Psoas muscle (tissue), 8 donors: Measurements from ENCODE around the gene BOK. TPM values are rescaled to one million over a fixed set of nuclear protein-coding genes. Genes with fewer than 3 reads are reported as not detected.

Experiments used
- ATAC-seq, 4 donors: fragments of 200-7000 bp; cut with Tn5 transposase; one replicate each; pipeline ENCODE4 v1.9.1; 2020; ENCODE audit warnings: moderate library complexity in 3 of 4, mild to moderate bottlenecking in 2 of 4
- DNase-seq, 2 donors: peaks; one replicate each; pipeline ENCODE4 v3.0.0-alpha.2; 2020
- H3K27ac ChIP-seq: fragments of 200-600 bp; one replicate; pipeline ENCODE4 v1.8.0; 2022
- H3K27me3 ChIP-seq, 3 donors: fragments of 200-600 bp in 1 of 3; one replicate each; pipeline versions ENCODE4 v1.6.1 to v1.8.0; 2013 to 2022; ENCODE audit warnings: low read length in 2 of 3, mild to moderate bottlenecking in 2 of 3, moderate library complexity in 1 of 3; ENCODE audit not compliant: insufficient read depth in 3 of 3
- H3K36me3 ChIP-seq, 2 donors: fragments of 200-600 bp in 1 of 2; one replicate each; pipeline versions ENCODE4 v1.6.1 to v1.8.0; 2013 to 2022; ENCODE audit warnings: low read depth in 1 of 2, mild to moderate bottlenecking in 1 of 2, moderate library complexity in 1 of 2; ENCODE audit not compliant: insufficient read depth in 1 of 2
- H3K4me1 ChIP-seq: fragments of 200-600 bp; one replicate; pipeline ENCODE4 v1.8.0; 2022
- H3K4me3 ChIP-seq: fragments of 200-600 bp; one replicate; pipeline ENCODE4 v1.8.0; 2022; ENCODE audit warnings: mild to moderate bottlenecking
- H3K9me3 ChIP-seq: fragments of 200-600 bp; one replicate; pipeline ENCODE4 v1.8.0; 2022
- WGBS, 3 donors: extraction: QIAGEN DNeasy Blood & Tissue Kit; methylation state at CpG; one replicate each; pipeline versions ENCODE4 v1.1.6 to v1.1.7; 2013; 5-methylcytosine and 5-hydroxymethylcytosine counted together
- intact Hi-C, 2 donors: fragments of 100-400 bp; cut with DNase I; formaldehyde crosslinking; loops; one replicate each; pipeline versions ENCODE4 v1.11.0 to v1.14.2; 2022
- polyA plus RNA-seq, 3 donors: library from polyadenylated mRNA; stranded (reverse); fragments of 200-250 nt; gene quantifications; one replicate each; pipeline ENCODE4 v1.2.3, GENCODE V29; 2013
- total RNA-seq, 4 donors: library from RNA; stranded (reverse); fragmentation: NEBNext Ultra II Directional in 2 of 4; extraction: Animal tissue kit (Norgen Biotek cat#: 25700) in 2 of 4; gene quantifications; one replicate each; pipeline versions ENCODE4 v1.2.1 to v1.2.4, GENCODE V29; 2021 to 2023
- TF ChIP-seq, protein P1 (sequence below): fragments of 200-600 bp; IDR thresholded peaks from one replicate; pipeline ENCODE4 v1.8.0; 2022; ENCODE audit warnings: antibody characterized with exemption
- donor health status: healthy with polysubstance abuse.
- donor health status: DM: no; HTN: no; CAD: no; lungs with moderate emphysema.
- donor health status: Bipolar disorder and iron deficiency.
- donor health status: healthy.
- donor health status: DM: yes; HTN: yes; CAD: no.
- donor health status: DM: no; HTN: no; CAD: no.
- donor health status: DM: no; HTN: no; CAD: no.
- donor health status: DM: yes; HTN: yes; CAD: no.

The BOK gene
- total and polyA plus RNA-seq, 7 donors: 1.3 to 12.8 (median 3.6) TPM

DNA sequence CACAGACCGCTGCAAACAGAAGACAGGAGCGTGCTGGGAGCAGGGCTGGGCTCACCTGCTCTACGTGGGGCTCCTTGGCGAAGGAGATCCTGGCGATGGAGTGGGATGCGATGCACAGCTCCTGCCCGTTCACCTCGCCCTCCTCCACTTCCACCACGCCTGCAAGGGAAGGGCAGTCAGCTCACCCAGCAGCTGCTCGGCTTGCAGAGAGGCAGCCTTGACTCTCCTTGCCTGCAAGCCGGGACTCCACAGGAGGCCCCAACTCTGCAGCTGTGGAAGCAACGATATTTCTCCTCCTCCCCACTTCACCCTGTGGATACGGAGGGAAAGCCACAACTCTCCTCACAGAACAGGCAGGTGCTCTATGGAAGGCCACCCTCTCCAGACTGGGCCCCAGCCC, 43.3 kb downstream of the BOK start:
- TF ChIP-seq, protein P1, sequence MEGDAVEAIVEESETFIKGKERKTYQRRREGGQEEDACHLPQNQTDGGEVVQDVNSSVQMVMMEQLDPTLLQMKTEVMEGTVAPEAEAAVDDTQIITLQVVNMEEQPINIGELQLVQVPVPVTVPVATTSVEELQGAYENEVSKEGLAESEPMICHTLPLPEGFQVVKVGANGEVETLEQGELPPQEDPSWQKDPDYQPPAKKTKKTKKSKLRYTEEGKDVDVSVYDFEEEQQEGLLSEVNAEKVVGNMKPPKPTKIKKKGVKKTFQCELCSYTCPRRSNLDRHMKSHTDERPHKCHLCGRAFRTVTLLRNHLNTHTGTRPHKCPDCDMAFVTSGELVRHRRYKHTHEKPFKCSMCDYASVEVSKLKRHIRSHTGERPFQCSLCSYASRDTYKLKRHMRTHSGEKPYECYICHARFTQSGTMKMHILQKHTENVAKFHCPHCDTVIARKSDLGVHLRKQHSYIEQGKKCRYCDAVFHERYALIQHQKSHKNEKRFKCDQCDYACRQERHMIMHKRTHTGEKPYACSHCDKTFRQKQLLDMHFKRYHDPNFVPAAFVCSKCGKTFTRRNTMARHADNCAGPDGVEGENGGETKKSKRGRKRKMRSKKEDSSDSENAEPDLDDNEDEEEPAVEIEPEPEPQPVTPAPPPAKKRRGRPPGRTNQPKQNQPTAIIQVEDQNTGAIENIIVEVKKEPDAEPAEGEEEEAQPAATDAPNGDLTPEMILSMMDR: no peak
- no peak for ATAC-seq
- WGBS, 3 donors: 91 to 94% (median 92%) methylated on average over 12 to 13 of the region's 13 CpGs

DNA sequence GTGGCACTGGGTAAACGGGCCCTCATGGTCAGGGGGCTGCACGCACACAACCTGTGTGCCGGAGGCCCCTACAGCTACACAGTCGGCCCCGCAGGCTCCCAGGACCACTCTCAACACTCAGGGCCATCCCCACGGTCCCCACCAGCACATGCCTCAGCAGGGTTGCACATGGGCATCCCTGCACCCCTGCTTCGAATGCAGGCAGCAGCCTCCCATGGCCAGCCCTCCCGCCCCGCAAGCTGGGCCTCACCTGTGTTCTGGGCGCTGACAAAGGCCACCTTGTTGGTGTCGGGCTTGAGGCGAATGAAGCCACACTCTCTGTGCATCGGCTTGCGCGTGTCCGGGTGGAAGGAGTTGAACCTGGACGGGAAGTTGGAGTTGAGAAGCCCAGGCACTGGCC, 44.2 kb downstream of the BOK start:
- no peak overlapping the region for H3K27ac ChIP-seq
- no peaks in the 10 kb centered on the region for H3K27me3 ChIP-seq
- DNase-seq (no peak), ATAC-seq (no peak)
- TF ChIP-seq, protein P1: no peak
- H3K4me1 ChIP-seq: peaks cover 8% of the 10 kb centered on the region
- intact Hi-C loops: loop anchor here in 1 of 2 donors (10.0 kb wide), 1 partner anchor 338 kb away; no protein-coding TSS in a partner anchor
- 96 to 97% (median 96%) methylated on average over 17 of the region's 17 CpGs for WGBS, 3 donors
- no peak overlapping the region for H3K4me3 ChIP-seq
- H3K9me3 ChIP-seq: no peaks in the 10 kb centered on the region
- peaks cover 3 to 72% of the 10 kb centered on the region in 2 donors for H3K36me3 ChIP-seq

More for the DNA sequence above, 43.3 kb downstream of the BOK start:
- no peak overlapping the region for H3K27ac ChIP-seq
- H3K36me3 ChIP-seq: peaks cover 3 to 81% of the 10 kb centered on the region in 2 donors
- peaks cover 9% of the 10 kb centered on the region for H3K4me1 ChIP-seq
- H3K4me3 ChIP-seq: no peak overlapping the region
- H3K27me3 ChIP-seq: no peaks in the 10 kb centered on the region
- no peaks in the 10 kb centered on the region for H3K9me3 ChIP-seq
- intact Hi-C loops: loop anchor here in 1 of 2 donors (10.0 kb wide), 1 partner anchor 337 kb away; no protein-coding TSS in a partner anchor
- no peak for DNase-seq

DNA sequence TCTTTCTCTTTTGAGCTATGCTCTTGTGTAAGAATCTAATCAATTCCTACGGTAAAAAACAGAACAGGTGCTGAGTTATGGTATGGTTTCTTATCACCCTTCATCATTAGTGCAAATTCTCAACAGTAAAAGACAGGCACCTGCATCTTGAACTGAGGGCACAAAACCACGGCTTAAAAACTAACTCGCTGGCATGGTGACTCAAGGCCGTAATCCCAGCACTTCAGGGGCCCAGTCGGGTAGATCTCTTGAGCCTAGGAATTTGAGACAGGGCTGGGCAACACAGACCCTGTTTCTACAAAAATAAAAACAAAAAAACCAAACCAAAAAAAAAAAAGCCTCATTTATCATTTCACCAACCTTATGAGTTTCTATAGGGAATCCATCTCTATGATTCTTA, 45.1 kb downstream of the BOK start:
- no peak overlapping the region for H3K4me3 ChIP-seq
- no peaks in the 10 kb centered on the region for H3K9me3 ChIP-seq
- TF ChIP-seq, protein P1: no peak
- WGBS, 3 donors: 84 to 88% (median 88%) methylated on average over 5 of the region's 5 CpGs
- ATAC-seq (no peak), DNase-seq (no peak)
- H3K4me1 ChIP-seq: no peaks in the 10 kb centered on the region
- no peaks in the 10 kb centered on the region for H3K27me3 ChIP-seq
- peaks cover 3 to 75% of the 10 kb centered on the region in 2 donors for H3K36me3 ChIP-seq
- H3K27ac ChIP-seq: no peak overlapping the region
- intact Hi-C loops: loop anchor here in 1 of 2 donors (10.0 kb wide), 1 partner anchor 339 kb away; no protein-coding TSS in a partner anchor

- intact Hi-C loops: loop anchor here in 1 of 2 donors (10.0 kb wide), 1 partner anchor 341 kb away; no protein-coding TSS in a partner anchor
- H3K9me3 ChIP-seq: no peaks in the 10 kb centered on the region
- peaks cover 11% of the 10 kb centered on the region for H3K4me1 ChIP-seq
- DNase-seq (no peak), ATAC-seq (no peak)
- H3K27ac ChIP-seq: no peak overlapping the region
- peaks cover 3 to 54% of the 10 kb centered on the region in 2 donors for H3K36me3 ChIP-seq
- H3K4me3 ChIP-seq: no peak overlapping the region
- 94 to 98% (median 95%) methylated on average over 8 of the region's 8 CpGs for WGBS, 3 donors
- no peaks in the 10 kb centered on the region for H3K27me3 ChIP-seq
- TF ChIP-seq, protein P1: no peak
Observed at GRCh38 chr2:241606186-241606585, 47.6 kb downstream of the BOK start.
